Thoracic aorta (tissue), 2 donors: ENCODE data around the gene OSBPL10. TPM values are rescaled to one million over a fixed set of nuclear protein-coding genes. Genes with fewer than 3 reads are reported as not detected.

ENCODE experiments used
- ATAC-seq: fragments of 150-250 bp; one replicate; pipeline ENCODE4 v1.8.0; 2017; ENCODE audit warnings: low read depth; ENCODE audit not compliant: insufficient number of reproducible peaks, low FRiP score
- DNase-seq: peaks from one replicate; pipeline ENCODE4 v3.0.0-alpha.2; 2020; ENCODE audit warnings: low spot score
- H3K27ac ChIP-seq, 2 donors: fragments of 200-600 bp; sonication (generic); 1 replicate in 1 of 2; 2 replicates in 1 of 2; pipeline ENCODE4 v1.5.1; 2016; ENCODE audit warnings: mild to moderate bottlenecking in 2 of 2, moderate library complexity in 2 of 2
- H3K27me3 ChIP-seq: fragments of 200-600 bp; sonication (generic); replicated peaks from 2 replicates; pipeline ENCODE4 v1.6.0; 2016; ENCODE audit warnings: mild to moderate bottlenecking; ENCODE audit not compliant: insufficient read depth
- H3K36me3 ChIP-seq: fragments of 200-600 bp; sonication (generic); one replicate; pipeline ENCODE4 v1.5.1; 2016
- H3K4me1 ChIP-seq, 2 donors: fragments of 200-600 bp; sonication (generic); 1 replicate in 1 of 2; 2 replicates in 1 of 2; pipeline versions ENCODE4 v1.5.1 to v1.6.0; 2016; ENCODE audit warnings: low read depth in 2 of 2, mild to moderate bottlenecking in 1 of 2; ENCODE audit not compliant: control insufficient read depth in 1 of 2
- H3K4me3 ChIP-seq: fragments of 200-600 bp; sonication (generic); 2 replicates; pipeline ENCODE4 v1.5.1; 2016; ENCODE audit warnings: mild to moderate bottlenecking
- H3K9me3 ChIP-seq: fragments of 200-600 bp; sonication (generic); 2 replicates; pipeline ENCODE4 v1.5.1; 2016
- CTCF ChIP-seq: fragments of 200-600 bp; sonication (generic); IDR thresholded peaks from one replicate; pipeline ENCODE4 v1.5.1; 2019; ENCODE audit warnings: antibody characterized with exemption
- total RNA-seq, 2 donors: library from RNA; depleted of rRNA; stranded (reverse); fragments of >200 nt; gene quantifications; one replicate each; pipeline versions ENCODE4 v1.1.0 to v1.2.3, GENCODE V29; 2016

Gene OSBPL10
- total RNA-seq, 2 donors from 2014 or later = 108 to 153 TPM

GRCh38 chr3:31653464-31653863 is 327.6 kb downstream of the OSBPL10 start:
- Histone ChIP-seq H3K4me3 (no peak overlapping the region), H3K9me3 (peaks cover 55% of the 10 kb centered on the region), H3K36me3 (no peaks in the 10 kb centered on the region), H3K27me3 (no peaks in the 10 kb centered on the region), H3K27ac (no peak overlapping the region), H3K4me1 (no peaks in the 10 kb centered on the region)
- no peak for TF ChIP-seq CTCF
- DNase-seq (no peak), ATAC-seq (no peak)

DNA sequence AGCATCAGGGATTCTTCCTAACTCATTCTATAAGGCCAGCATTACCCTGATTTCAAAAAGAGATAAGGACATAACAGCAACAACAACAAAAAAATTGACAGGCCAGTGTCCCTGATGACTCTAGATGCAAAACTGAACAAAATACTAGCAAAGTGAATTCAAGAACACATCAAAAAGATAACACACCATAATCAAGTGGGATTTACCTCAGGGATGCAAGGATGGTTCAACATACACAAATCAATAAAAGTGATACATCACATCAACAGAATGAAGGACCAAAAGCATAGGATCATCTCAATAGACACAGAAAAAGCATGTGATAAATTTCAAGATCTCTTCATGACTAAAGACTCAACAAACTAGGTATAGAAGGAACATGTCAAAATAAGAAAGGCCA is 328.8 kb downstream of the OSBPL10 start:
- Histone ChIP-seq H3K9me3 (peaks cover 55% of the 10 kb centered on the region), H3K4me3 (no peak overlapping the region), H3K36me3 (no peaks in the 10 kb centered on the region), H3K4me1 (no peaks in the 10 kb centered on the region), H3K27me3 (no peaks in the 10 kb centered on the region), H3K27ac (no peak overlapping the region)
- DNase-seq (no peak), ATAC-seq (no peak)
- no peak for TF ChIP-seq CTCF

DNA sequence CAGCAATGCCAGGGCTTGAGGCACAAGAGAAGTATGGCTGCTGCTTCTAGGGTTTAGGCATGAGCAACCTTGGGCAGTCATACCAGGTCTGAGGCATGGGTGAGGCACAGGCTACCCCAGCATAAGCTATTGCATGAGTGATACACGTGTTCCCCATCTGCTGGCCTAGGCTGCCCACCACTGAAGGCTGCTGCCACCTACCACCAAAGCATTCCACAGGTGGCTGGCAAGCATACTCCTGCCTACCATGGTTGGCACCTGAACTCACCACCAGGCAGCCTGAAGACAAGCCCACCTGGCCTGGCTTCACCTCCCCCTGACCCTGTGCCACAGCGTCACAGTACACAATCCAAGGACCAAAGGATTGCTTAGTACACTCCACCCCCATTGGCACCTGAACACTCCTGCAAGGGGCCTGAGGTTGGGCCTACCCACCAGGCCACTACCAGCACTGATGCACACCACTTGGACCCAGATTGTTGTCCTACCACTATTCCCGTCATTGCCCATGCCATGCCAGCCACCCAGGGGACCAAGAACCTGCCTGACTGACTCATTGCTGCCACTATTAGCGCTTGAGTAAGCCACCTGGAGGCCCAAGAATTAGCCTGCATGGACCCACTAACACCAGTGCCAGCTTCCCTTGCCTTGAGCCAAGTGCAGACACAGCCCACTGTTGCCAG is 332.6 kb downstream of the OSBPL10 start:
- no peaks in the 10 kb centered on the region for H3K4me1 ChIP-seq
- DNase-seq (no peak), ATAC-seq (no peak)
- no peak overlapping the region for H3K4me3 ChIP-seq
- peaks cover 4% of the 10 kb centered on the region for H3K36me3 ChIP-seq
- H3K9me3 ChIP-seq = peaks cover 30% of the 10 kb centered on the region
- no peak for TF ChIP-seq CTCF
- no peaks in the 10 kb centered on the region for H3K27me3 ChIP-seq
- H3K27ac ChIP-seq = no peak overlapping the region

- ATAC-seq = no peak
- DNase-seq = no peak
- no peak for TF ChIP-seq CTCF
- no peak overlapping the region for H3K4me3 ChIP-seq
- no peaks in the 10 kb centered on the region for H3K27me3 ChIP-seq
- H3K9me3 ChIP-seq = peaks cover 15% of the 10 kb centered on the region
- H3K36me3 ChIP-seq = peaks cover 4% of the 10 kb centered on the region
- no peak overlapping the region for H3K27ac ChIP-seq
- H3K4me1 ChIP-seq = no peaks in the 10 kb centered on the region
These were observed 335.8 kb downstream of the OSBPL10 start for GRCh38 chr3:31645256-31645655.

- ATAC-seq = no peak
- Histone ChIP-seq H3K4me3 (no peak overlapping the region), H3K27ac (no peak overlapping the region), H3K27me3 (no peaks in the 10 kb centered on the region), H3K9me3 (no peaks in the 10 kb centered on the region), H3K36me3 (no peaks in the 10 kb centered on the region), H3K4me1 (peaks cover 0 to 6% of the 10 kb centered on the region in 2 donors)
- TF ChIP-seq CTCF = no peak
- DNase-seq = no peak
These were observed 341.2 kb downstream of the OSBPL10 start for GRCh38 chr3:31639828-31640227.
